Measurements from ENCODE around the gene RASAL1. TPM values are rescaled to one million over a fixed set of nuclear protein-coding genes. Genes with fewer than 3 reads are reported as not detected.
A peak's percentile ranks its signal among the peaks of the same experiment; 100 is the strongest.
"Not testable (repeated sequence)": the region's sequence is repeated elsewhere in the genome, so short reads cannot be mapped to it uniquely, and the experiment has no call there.

The RASAL1 gene
- polyA plus RNA-seq, 3 donors from 2014 or later = not detected

- H3K9me3 Mint-ChIP-seq = peaks cover 0 to 2% (median 0%) of the 10 kb centered on the region in 6 donors
- no peak for DNase-seq
- peaks cover 2 to 13% (median 6%) of the 10 kb centered on the region in 3 donors for H3K27me3 Mint-ChIP-seq (ENCODE audit: low read depth in 3 of 3)
- no peak overlapping the region for H3K27ac Mint-ChIP-seq
- H3K36me3 Mint-ChIP-seq = no peaks in the 10 kb centered on the region
- H3K4me3 Mint-ChIP-seq = no peak overlapping the region
- no peaks in the 10 kb centered on the region for H3K4me1 Mint-ChIP-seq
These were observed 6.8 kb upstream of the RASAL1 start for GRCh38 chr12:113142173-113142885.

- H3K27ac Mint-ChIP-seq; H3K4me3 Mint-ChIP-seq; H3K4me1 Mint-ChIP-seq; H3K27me3 Mint-ChIP-seq (ENCODE audit: low read depth in 3 of 3); H3K9me3 Mint-ChIP-seq; DNase-seq; H3K36me3 Mint-ChIP-seq: not testable (repeated sequence)
These were observed 6.2 kb upstream of the RASAL1 start for GRCh38 chr12:113141716-113142115.

GRCh38 chr12:113140706-113141105 is 5.1 kb upstream of the RASAL1 start:
- DNase-seq = no peak
- Mint-ChIP-seq H3K36me3 (no peaks in the 10 kb centered on the region), H3K27me3 (ENCODE audit: low read depth in 3 of 3) (peaks cover 2 to 7% (median 2%) of the 10 kb centered on the region in 3 donors), H3K4me1 (peaks cover 0 to 3% of the 10 kb centered on the region in 2 donors), H3K27ac (no peak overlapping the region), H3K9me3 (no peaks in the 10 kb centered on the region), H3K4me3 (no peak overlapping the region)

- Mint-ChIP-seq H3K9me3 (no peaks in the 10 kb centered on the region), H3K4me1 (peaks cover 0 to 3% of the 10 kb centered on the region in 2 donors), H3K27me3 (ENCODE audit: low read depth in 3 of 3) (peaks cover 0 to 7% (median 0%) of the 10 kb centered on the region in 3 donors), H3K36me3 (no peaks in the 10 kb centered on the region), H3K27ac (no peak overlapping the region), H3K4me3 (no peak overlapping the region)
- DNase-seq = no peak
These were observed 3.3 kb upstream of the RASAL1 start for GRCh38 chr12:113138826-113139225.

- Mint-ChIP-seq H3K27ac (no peak overlapping the region), H3K27me3 (ENCODE audit: low read depth in 3 of 3) (peaks cover 0 to 7% (median 1%) of the 10 kb centered on the region in 3 donors), H3K4me1 (peaks cover 0 to 3% of the 10 kb centered on the region in 2 donors), H3K4me3 (no peak overlapping the region), H3K36me3 (no peaks in the 10 kb centered on the region), H3K9me3 (no peaks in the 10 kb centered on the region)
- DNase-seq = no peak
These were observed 2.6 kb upstream of the RASAL1 start for GRCh38 chr12:113137861-113138783.

- H3K9me3 Mint-ChIP-seq = no peaks in the 10 kb centered on the region
- no peaks in the 10 kb centered on the region for H3K36me3 Mint-ChIP-seq
- H3K27ac Mint-ChIP-seq = no peak overlapping the region
- H3K27me3 Mint-ChIP-seq (ENCODE audit: low read depth in 3 of 3) = peaks cover 0 to 2% (median 2%) of the 10 kb centered on the region in 3 donors
- DNase-seq = no peak
- peaks cover 0 to 3% of the 10 kb centered on the region in 2 donors for H3K4me1 Mint-ChIP-seq
- no peak overlapping the region for H3K4me3 Mint-ChIP-seq
These were observed 1.5 kb upstream of the RASAL1 start for GRCh38 chr12:113136990-113137511.

- H3K4me3 Mint-ChIP-seq = no peak overlapping the region
- no peak overlapping the region for H3K27ac Mint-ChIP-seq
- no peaks in the 10 kb centered on the region for H3K36me3 Mint-ChIP-seq
- peak in 1 of 3 donors; percentile 19 for DNase-seq
- peaks cover 0 to 3% of the 10 kb centered on the region in 2 donors for H3K4me1 Mint-ChIP-seq
- H3K9me3 Mint-ChIP-seq = no peaks in the 10 kb centered on the region
- peaks cover 0 to 4% (median 0%) of the 10 kb centered on the region in 3 donors for H3K27me3 Mint-ChIP-seq (ENCODE audit: low read depth in 3 of 3)
These were observed 798 bp upstream of the RASAL1 start for GRCh38 chr12:113136128-113136989.

GRCh38 chr12:113134521-113134951 is 1.0 kb downstream of the RASAL1 start:
- Mint-ChIP-seq H3K9me3 (no peaks in the 10 kb centered on the region), H3K36me3 (no peaks in the 10 kb centered on the region)

GRCh38 chr12:113134071-113134470 is 1.5 kb downstream of the RASAL1 start:
- no peak for DNase-seq
- H3K4me1 Mint-ChIP-seq = peaks cover 0 to 3% of the 10 kb centered on the region in 2 donors
- H3K27ac Mint-ChIP-seq = no peak overlapping the region
- H3K9me3 Mint-ChIP-seq = no peaks in the 10 kb centered on the region
- H3K4me3 Mint-ChIP-seq = no peak overlapping the region
- H3K27me3 Mint-ChIP-seq (ENCODE audit: low read depth in 3 of 3) = peaks cover 0 to 4% (median 0%) of the 10 kb centered on the region in 3 donors
- no peaks in the 10 kb centered on the region for H3K36me3 Mint-ChIP-seq

More at GRCh38 chr12:113134521-113134951, 1.0 kb downstream of the RASAL1 start:
- Mint-ChIP-seq H3K27ac (no peak overlapping the region), H3K27me3 (ENCODE audit: low read depth in 3 of 3) (peaks cover 0 to 4% (median 0%) of the 10 kb centered on the region in 3 donors), H3K4me3 (no peak overlapping the region), H3K4me1 (peaks cover 0 to 3% of the 10 kb centered on the region in 2 donors)
- no peak for DNase-seq

- Mint-ChIP-seq H3K4me1 (peaks cover 0 to 3% of the 10 kb centered on the region in 2 donors), H3K4me3 (no peak overlapping the region), H3K9me3 (no peaks in the 10 kb centered on the region), H3K36me3 (no peaks in the 10 kb centered on the region), H3K27ac (no peak overlapping the region), H3K27me3 (ENCODE audit: low read depth in 3 of 3) (peaks cover 0 to 4% (median 0%) of the 10 kb centered on the region in 3 donors)
- no peak for DNase-seq
These were observed 1.9 kb downstream of the RASAL1 start for GRCh38 chr12:113133666-113134065.

GRCh38 chr12:113133036-113133435 is 2.5 kb downstream of the RASAL1 start:
- DNase-seq = no peak
- Mint-ChIP-seq H3K36me3 (no peaks in the 10 kb centered on the region), H3K27me3 (ENCODE audit: low read depth in 3 of 3) (peaks cover 0 to 4% (median 0%) of the 10 kb centered on the region in 3 donors), H3K4me3 (no peak overlapping the region), H3K4me1 (peaks cover 0 to 3% of the 10 kb centered on the region in 2 donors), H3K27ac (no peak overlapping the region), H3K9me3 (no peaks in the 10 kb centered on the region)

GRCh38 chr12:113131556-113131955 is 4.0 kb downstream of the RASAL1 start:
- Mint-ChIP-seq H3K9me3 (no peaks in the 10 kb centered on the region), H3K27ac (no peak overlapping the region), H3K27me3 (ENCODE audit: low read depth in 3 of 3) (peaks cover 1 to 4% (median 2%) of the 10 kb centered on the region in 3 donors), H3K4me1 (peaks cover 0 to 3% of the 10 kb centered on the region in 2 donors), H3K4me3 (no peak overlapping the region), H3K36me3 (no peaks in the 10 kb centered on the region)
- no peak for DNase-seq

- Mint-ChIP-seq H3K4me1 (no peaks in the 10 kb centered on the region), H3K4me3 (no peak overlapping the region), H3K27ac (no peak overlapping the region), H3K36me3 (no peaks in the 10 kb centered on the region), H3K9me3 (no peaks in the 10 kb centered on the region), H3K27me3 (ENCODE audit: low read depth in 3 of 3) (peaks cover 1 to 4% (median 2%) of the 10 kb centered on the region in 3 donors)
- no peak for DNase-seq
These were observed 5.0 kb downstream of the RASAL1 start for GRCh38 chr12:113130457-113131135.
